GM18517 (cell line): ENCODE measurements around the gene XG.

Experiments used
- ATAC-seq: cut with Tn5 transposase; IDR thresholded peaks from one replicate; pipeline ENCODE4 v1.9.1; 2021; ENCODE audit warnings: mild to moderate bottlenecking, moderate library complexity; ENCODE audit not compliant: unreplicated experiment

XG gene

GRCh38 chrX:2862404-2862803 is 110.6 kb downstream of the XG start:
- no peak for ATAC-seq

- no peak for ATAC-seq
Measured at GRCh38 chrX:2863646-2864045, 111.8 kb downstream of the XG start.
